GM12801 (cell line): ENCODE results near the gene EPHA7.

Source experiments
- TF ChIP-seq, protein P1 (sequence below): IDR thresholded peaks from one replicate; pipeline ENCODE4 v1.5.1; 2011; ENCODE audit warnings: control low read depth; ENCODE audit not compliant: insufficient read length; ENCODE audit errors: extremely low read depth

Gene EPHA7

DNA sequence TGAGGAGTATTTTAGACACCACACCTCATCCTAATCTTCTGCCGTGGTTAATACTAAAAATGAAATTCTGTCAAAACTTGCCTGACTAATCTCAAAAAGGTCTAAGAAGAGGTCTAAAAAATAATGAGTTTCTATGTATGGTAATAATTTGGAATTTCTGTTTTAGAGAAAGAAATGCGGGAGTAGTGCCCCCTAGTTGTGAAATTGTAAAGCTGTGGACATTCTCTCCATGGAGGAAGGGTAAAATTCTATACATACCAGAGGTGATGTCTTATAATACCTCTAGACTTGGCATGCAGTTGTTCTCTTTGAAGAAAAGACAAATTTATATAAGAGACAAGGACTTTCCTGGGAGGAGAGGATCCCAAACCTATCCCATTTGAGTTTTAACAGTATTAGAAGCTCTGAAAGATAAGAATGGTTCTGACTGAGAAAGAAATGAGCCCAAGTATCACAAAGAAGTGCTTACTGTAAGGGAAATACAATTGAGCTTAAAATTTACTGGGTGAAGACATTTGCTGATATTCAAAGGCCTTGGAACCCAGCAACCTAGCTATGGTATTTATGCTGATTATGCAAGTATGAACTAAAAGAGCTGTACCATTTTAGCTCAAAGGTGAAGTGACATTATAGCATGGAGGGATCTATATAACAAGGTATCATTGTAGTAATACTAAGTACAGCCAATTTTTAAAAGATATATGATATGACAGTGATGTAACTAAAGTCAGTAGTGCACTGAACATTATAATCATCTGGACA is 5.1 kb upstream of the EPHA7 start:
- TF ChIP-seq, protein P1, sequence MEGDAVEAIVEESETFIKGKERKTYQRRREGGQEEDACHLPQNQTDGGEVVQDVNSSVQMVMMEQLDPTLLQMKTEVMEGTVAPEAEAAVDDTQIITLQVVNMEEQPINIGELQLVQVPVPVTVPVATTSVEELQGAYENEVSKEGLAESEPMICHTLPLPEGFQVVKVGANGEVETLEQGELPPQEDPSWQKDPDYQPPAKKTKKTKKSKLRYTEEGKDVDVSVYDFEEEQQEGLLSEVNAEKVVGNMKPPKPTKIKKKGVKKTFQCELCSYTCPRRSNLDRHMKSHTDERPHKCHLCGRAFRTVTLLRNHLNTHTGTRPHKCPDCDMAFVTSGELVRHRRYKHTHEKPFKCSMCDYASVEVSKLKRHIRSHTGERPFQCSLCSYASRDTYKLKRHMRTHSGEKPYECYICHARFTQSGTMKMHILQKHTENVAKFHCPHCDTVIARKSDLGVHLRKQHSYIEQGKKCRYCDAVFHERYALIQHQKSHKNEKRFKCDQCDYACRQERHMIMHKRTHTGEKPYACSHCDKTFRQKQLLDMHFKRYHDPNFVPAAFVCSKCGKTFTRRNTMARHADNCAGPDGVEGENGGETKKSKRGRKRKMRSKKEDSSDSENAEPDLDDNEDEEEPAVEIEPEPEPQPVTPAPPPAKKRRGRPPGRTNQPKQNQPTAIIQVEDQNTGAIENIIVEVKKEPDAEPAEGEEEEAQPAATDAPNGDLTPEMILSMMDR, result no peak

DNA sequence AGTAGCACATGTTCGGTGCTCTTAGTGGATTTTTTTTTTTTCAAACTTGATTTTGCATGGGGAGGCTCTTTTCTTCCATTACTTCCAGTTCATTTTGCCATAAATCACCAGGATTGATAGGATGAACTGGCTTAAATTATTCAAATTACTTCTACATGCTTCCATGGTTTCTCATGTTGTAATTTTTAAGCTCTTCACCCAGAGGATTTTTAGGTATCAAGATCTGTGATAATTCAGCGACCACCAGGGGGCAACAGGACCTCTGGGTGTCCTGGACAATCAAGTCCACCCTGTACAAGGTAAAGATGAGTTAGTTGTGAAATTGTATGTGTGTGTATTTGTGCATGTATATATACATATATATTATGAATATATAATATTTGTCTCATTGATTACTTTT is 4.2 kb upstream of the EPHA7 start:
- TF ChIP-seq, protein P1, result no peak

DNA sequence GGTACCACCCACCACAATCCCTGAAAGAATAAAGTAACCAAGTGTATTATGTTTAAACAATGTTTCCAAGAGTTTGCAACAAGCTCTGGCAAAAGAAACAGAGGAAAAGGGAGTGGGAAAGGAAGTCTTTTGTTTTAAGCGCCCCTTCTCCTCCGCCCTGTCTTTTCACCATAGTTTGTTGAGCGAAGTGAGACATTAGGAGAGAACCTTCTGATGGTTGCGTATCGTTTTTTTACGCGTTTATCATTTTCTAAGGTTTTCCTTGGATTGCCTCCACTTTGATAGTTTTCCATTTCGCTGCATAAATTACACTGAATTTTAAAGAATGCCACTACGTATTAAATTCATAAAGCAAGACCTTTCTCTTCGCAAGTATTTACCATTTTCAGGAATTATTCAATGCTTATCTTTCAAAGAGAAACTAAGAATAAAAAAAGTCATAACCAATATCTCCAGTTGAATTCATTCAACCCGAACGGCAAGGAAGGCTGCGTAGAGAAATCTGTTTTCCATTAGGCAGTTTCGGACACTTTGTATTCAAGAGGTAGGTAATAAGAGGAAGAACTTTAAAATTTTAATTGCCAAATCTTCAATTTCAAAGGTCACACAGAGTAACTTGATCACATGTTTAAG is 920 bp upstream of the EPHA7 start:
- TF ChIP-seq, protein P1, result no peak

DNA sequence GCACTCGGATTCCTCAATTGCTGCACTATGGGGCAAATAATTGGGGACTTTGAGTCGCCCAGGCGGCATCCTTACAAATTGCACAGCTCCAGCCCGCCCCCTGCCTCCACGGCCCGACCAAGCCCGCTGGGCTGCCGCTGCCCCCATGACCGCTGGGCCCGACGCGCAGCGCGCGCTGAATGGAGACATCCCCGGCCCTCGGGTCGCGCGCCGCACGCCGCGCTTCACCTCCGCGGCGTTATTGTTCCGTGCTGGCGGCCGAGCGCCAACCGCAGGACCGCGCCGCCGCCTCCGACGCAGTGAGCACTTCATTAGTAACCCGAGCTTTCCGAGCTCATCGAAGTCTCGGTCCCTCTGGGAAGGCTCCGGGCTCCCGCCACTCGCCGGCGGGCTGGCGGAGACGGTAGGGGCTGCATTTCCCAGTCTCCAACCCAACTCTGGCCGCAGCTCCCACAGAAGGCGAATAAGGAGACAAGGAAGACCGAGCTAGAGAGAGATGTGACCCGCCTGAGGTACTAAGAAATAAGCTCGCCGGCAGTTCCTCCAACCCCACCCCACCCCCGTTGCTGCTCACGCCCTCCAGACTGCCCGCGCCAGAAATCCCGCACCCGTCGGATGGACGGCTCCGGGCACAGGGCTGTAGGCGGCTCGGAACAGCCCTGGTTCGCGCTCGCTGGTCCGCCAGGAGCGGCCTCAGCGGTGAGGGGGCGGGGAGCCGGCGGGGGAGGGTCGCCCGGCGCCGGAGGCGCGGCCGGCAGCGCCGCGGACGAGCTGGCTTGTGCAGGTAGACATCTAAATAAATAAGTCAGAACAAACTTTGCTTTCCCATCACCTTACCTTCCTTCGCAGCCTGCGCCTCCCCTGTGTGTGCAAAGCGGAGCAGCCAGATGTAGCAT is 703 bp downstream of the EPHA7 start:
- TF ChIP-seq, protein P1, result no peak

DNA sequence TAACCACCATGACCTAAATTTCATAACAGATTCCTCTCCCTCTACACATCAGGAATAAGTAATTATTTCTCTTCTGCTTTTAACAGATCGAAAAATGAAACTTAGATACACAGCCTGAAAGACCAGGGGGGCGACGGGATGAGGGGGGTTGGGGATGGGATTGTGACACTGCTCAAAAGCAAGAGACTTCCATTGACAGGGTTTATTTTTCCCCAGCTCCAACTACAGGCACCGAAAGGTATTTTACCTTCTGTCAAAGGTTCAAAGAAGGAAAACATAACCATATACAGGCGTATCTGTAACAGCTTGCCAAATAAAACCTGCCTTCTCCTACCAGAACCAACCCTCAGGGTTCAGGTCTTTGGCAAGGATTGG is 1.3 kb downstream of the EPHA7 start:
- TF ChIP-seq, protein P1, result no peak

DNA sequence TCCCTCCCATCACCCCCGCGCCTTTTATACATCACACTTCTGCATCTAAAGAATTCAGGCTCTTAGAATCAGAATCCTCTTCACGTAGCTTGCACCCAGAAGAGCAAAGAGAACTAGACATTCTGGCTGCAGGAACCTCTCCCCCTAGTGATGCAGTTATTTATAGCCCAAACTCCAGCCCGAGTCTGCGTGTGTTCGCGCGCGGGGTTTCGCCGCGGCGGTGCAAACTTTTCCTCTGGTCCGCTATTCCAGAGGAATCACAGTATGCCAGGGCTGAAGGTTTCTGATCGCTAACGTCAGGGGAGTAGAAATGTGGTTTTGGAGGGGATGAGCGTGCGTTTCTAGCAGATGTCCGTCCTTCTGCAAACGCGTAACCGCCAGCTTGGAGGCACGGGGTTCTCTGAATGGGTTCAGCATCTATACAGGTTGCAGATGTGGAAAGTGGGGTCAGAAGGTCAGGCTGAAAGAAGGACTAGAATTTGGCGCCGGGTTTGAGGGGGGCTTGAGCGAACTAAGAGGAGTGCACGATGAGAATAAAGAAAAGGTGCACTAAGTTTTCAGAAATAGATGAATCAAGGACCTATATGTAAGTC is 1.8 kb downstream of the EPHA7 start:
- TF ChIP-seq, protein P1, result no peak
